OCI-LY3 (cell line): Measurements from ENCODE around the gene CARD11.
A peak's percentile ranks its signal among the peaks of the same experiment; 100 is the strongest.

Experiments
- EZH2phosphoT487 ChIP-seq: fragments of 200-600 bp; shearing (Covaris generic); IDR thresholded peaks from 2 replicates; pipeline ENCODE4 v1.6.1; 2018; ENCODE audit warnings: antibody characterized with exemption, mixed run types, low read depth
- TF ChIP-seq, protein P1 (sequence below): fragments of 200-600, 300-600 bp; sonication (generic); IDR thresholded peaks from 2 replicates; pipeline ENCODE4 v1.5.1; 2014; ENCODE audit warnings: antibody characterized with exemption, low read length, low read depth

GRCh38 chr7:2921653-2922347 is 121.9 kb downstream of the CARD11 start:
- TF ChIP-seq, protein P1, sequence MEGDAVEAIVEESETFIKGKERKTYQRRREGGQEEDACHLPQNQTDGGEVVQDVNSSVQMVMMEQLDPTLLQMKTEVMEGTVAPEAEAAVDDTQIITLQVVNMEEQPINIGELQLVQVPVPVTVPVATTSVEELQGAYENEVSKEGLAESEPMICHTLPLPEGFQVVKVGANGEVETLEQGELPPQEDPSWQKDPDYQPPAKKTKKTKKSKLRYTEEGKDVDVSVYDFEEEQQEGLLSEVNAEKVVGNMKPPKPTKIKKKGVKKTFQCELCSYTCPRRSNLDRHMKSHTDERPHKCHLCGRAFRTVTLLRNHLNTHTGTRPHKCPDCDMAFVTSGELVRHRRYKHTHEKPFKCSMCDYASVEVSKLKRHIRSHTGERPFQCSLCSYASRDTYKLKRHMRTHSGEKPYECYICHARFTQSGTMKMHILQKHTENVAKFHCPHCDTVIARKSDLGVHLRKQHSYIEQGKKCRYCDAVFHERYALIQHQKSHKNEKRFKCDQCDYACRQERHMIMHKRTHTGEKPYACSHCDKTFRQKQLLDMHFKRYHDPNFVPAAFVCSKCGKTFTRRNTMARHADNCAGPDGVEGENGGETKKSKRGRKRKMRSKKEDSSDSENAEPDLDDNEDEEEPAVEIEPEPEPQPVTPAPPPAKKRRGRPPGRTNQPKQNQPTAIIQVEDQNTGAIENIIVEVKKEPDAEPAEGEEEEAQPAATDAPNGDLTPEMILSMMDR, result 0 out of 2 replicates have a peak, but pooled peaks have one; percentile 4
- no peak for TF ChIP-seq EZH2phosphoT487
